ENCODE data around the gene AKTIP.

AKTIP gene

GRCh38 chr16:53476867-53477266 lies 26.1 kb downstream of the AKTIP start:
- DNase-seq: no peak

GRCh38 chr16:53465606-53466280 lies 37.3 kb downstream of the AKTIP start:
- no peak for DNase-seq

- no peak for DNase-seq
Observed at GRCh38 chr16:53458635-53459034, 44.4 kb downstream of the AKTIP start.

- no peak for DNase-seq
Observed at GRCh38 chr16:53457670-53458069, 45.3 kb downstream of the AKTIP start.

GRCh38 chr16:53456625-53457024 lies 46.4 kb downstream of the AKTIP start:
- DNase-seq: no peak

- DNase-seq: no peak
Observed at GRCh38 chr16:53453928-53454327, 49.1 kb downstream of the AKTIP start.

- no peak for DNase-seq
Observed at GRCh38 chr16:53449816-53450517, 53.0 kb downstream of the AKTIP start.

GRCh38 chr16:53446090-53446489 lies 56.9 kb downstream of the AKTIP start:
- no peak for DNase-seq

- no peak for DNase-seq
Observed at GRCh38 chr16:53445534-53445933, 57.5 kb downstream of the AKTIP start.

Data from right hindlimb (tissue), 1 donor.